Activated CD8-positive, alpha-beta T cell treated with anti-CD3 and anti-CD28 coated beads, Interleukin-2, amount 10 ng/mL, durations not matched to agents 7 days and 5 days (primary cell): Measurements from ENCODE around the gene KIF3C. TPM values are rescaled to one million over a fixed set of nuclear protein-coding genes. Genes with fewer than 3 reads are reported as not detected.

Experiments used
- total RNA-seq, 2 experiments: library from RNA; stranded (reverse); gene quantifications; one replicate each; pipeline ENCODE4 v1.2.3, GENCODE V29; 2021

KIF3C gene
- total RNA-seq, 2 experiments from 2014 or later: 11.3 to 13.4 TPM

Other genes with a start within 250 kb of the KIF3C start
- 10 to 100 TPM; 44.0 to 45.0 TPM for gene ASXL2, start 104.0 kb downstream of the KIF3C start, total RNA-seq
- gene RAB10, start 51.6 kb upstream of the KIF3C start, total RNA-seq: 100 to 1,000 TPM; 110 to 115 TPM
- gene GAREM2, start 190.6 kb upstream of the KIF3C start, total RNA-seq: 1 to 10 TPM; 2.8 to 5.5 TPM